Pancreas (tissue), 10 donors: Measurements from ENCODE around the gene ZNF670. TPM values are rescaled to one million over a fixed set of nuclear protein-coding genes. Genes with fewer than 3 reads are reported as not detected.
A peak's percentile ranks its signal among the peaks of the same experiment; 100 is the strongest.
"Not testable (repeated sequence)": the region's sequence is repeated elsewhere in the genome, so short reads cannot be mapped to it uniquely, and the experiment has no call there.

Source experiments
- ATAC-seq, 4 donors: fragments of 200-7000 bp; cut with Tn5 transposase; one replicate each; pipeline versions ENCODE4 v1.8.0 to v1.9.1; 2020; ENCODE audit warnings: mild to moderate bottlenecking in 4 of 4, moderate library complexity in 4 of 4
- DNase-seq, 6 donors: peaks; one replicate each; pipeline ENCODE4 v3.0.0-alpha.2; 2020
- FAIRE-seq: peaks from 2 replicates; lab custom pipeline; 2012; peaks lifted over from hg19 to GRCh38; lab: Jason Lieb, UNC
- H3K27ac ChIP-seq, 4 donors: fragments of 200-600 bp; sonication (generic); 1 replicate in 3 of 4; 2 replicates in 1 of 4; pipeline versions ENCODE4 v1.5.0 to v1.8.0; 2020
- H3K27me3 ChIP-seq, 4 donors: fragments of 200-600 bp; one replicate each; pipeline ENCODE4 v1.8.0; 2021
- H3K36me3 ChIP-seq, 3 donors: fragments of 200-600 bp; sonication (generic) in 1 of 3; one replicate each; pipeline versions ENCODE4 v1.5.0 to v1.8.0; 2020 to 2021
- H3K4me1 ChIP-seq, 3 donors: fragments of 200-600 bp; one replicate each; pipeline ENCODE4 v1.8.0; 2021
- H3K4me3 ChIP-seq, 4 donors: fragments of 200-600 bp; sonication (generic) in 2 of 4; one replicate each; pipeline versions ENCODE4 v1.5.0 to v1.8.0; 2020 to 2021
- H3K9me3 ChIP-seq, 4 donors: fragments of 200-600 bp; one replicate each; pipeline ENCODE4 v1.8.0; 2021
- WGBS, 2 donors: extraction: QIAGEN DNeasy Blood & Tissue Kit; methylation state at CpG; one replicate each; pipeline ENCODE4 v1.1.7; 2013; 5-methylcytosine and 5-hydroxymethylcytosine counted together
- intact Hi-C, 3 donors: fragments of 100-400 bp; cut with DNase I; formaldehyde crosslinking; loops; one replicate each; pipeline versions ENCODE4 v1.11.1 to v1.14.2; 2022
- polyA plus RNA-seq, 2 donors: library from polyadenylated mRNA; stranded (reverse); fragments of 200-250 nt; gene quantifications; one replicate each; pipeline ENCODE4 v1.2.3, GENCODE V29; 2013
- total RNA-seq, 6 donors: library from RNA; stranded (reverse); fragmentation: NEBNext Ultra II Directional in 4 of 6; extraction: Animal tissue kit (Norgen Biotek cat#: 25700) in 4 of 6; gene quantifications; one replicate each; pipeline versions ENCODE4 v1.2.1 to v1.2.4, GENCODE V29; 2021 to 2023
- TF ChIP-seq, protein P1 (sequence below), 4 donors: fragments of 200-600 bp; sonication (generic) in 3 of 4; IDR thresholded peaks; one replicate each; pipeline versions ENCODE4 v1.5.0 to v1.8.0; 2021; ENCODE audit warnings: antibody characterized with exemption in 4 of 4
- donor health status: healthy with polysubstance abuse.
- donor health status: DM: no; HTN: no; CAD: no; lungs with moderate emphysema.
- donor health status: DM: no; HTN: no; CAD: no.
- donor health status: control.
- donor health status: control.
- donor health status: Bipolar disorder and iron deficiency.
- donor health status: DM: yes; HTN: yes; CAD: no.
- donor health status: DM: no; HTN: no; CAD: no.
- donor health status: DM: no; HTN: no; CAD: no.
- donor health status: DM: yes; HTN: yes; CAD: no.

The ZNF670 gene
- total and polyA plus RNA-seq, 8 donors = 0.74 to 2.3 (median 1.2) TPM

DNA sequence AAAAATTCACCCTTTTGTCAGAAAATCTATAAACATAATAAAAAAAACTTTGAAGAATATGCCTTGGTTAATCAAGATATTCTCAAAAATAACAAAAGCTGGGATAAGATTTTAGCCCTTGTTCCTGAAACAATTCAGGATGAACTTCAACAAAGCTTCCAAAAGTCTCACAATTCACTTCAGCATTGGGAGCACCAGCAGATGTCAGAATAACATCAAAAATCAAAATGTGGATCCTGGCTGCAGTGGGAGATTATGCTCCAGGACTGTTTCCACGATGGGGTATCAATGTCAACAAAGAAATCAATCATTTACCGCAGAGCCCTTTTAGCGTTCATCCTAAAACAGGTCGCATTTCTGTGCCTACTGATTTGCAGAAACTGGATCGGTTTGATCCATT is 35.2 kb downstream of the ZNF670 start:
- DNase-seq (no peak), ATAC-seq (no peak), FAIRE-seq (no peak)
- Histone ChIP-seq H3K27ac (no peak overlapping the region), H3K36me3 (peaks cover 0 to 4% (median 2%) of the 10 kb centered on the region in 3 donors), H3K9me3 (no peaks in the 10 kb centered on the region), H3K4me3 (no peak overlapping the region), H3K27me3 (no peaks in the 10 kb centered on the region), H3K4me1 (no peaks in the 10 kb centered on the region)
- TF ChIP-seq, protein P1, sequence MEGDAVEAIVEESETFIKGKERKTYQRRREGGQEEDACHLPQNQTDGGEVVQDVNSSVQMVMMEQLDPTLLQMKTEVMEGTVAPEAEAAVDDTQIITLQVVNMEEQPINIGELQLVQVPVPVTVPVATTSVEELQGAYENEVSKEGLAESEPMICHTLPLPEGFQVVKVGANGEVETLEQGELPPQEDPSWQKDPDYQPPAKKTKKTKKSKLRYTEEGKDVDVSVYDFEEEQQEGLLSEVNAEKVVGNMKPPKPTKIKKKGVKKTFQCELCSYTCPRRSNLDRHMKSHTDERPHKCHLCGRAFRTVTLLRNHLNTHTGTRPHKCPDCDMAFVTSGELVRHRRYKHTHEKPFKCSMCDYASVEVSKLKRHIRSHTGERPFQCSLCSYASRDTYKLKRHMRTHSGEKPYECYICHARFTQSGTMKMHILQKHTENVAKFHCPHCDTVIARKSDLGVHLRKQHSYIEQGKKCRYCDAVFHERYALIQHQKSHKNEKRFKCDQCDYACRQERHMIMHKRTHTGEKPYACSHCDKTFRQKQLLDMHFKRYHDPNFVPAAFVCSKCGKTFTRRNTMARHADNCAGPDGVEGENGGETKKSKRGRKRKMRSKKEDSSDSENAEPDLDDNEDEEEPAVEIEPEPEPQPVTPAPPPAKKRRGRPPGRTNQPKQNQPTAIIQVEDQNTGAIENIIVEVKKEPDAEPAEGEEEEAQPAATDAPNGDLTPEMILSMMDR (IDR thresholded peaks at IDR 0.05) = no peak
- intact Hi-C loops = no loop called here
- 86 to 88% methylated on average over 5 of the region's 5 CpGs for WGBS, 2 donors

DNA sequence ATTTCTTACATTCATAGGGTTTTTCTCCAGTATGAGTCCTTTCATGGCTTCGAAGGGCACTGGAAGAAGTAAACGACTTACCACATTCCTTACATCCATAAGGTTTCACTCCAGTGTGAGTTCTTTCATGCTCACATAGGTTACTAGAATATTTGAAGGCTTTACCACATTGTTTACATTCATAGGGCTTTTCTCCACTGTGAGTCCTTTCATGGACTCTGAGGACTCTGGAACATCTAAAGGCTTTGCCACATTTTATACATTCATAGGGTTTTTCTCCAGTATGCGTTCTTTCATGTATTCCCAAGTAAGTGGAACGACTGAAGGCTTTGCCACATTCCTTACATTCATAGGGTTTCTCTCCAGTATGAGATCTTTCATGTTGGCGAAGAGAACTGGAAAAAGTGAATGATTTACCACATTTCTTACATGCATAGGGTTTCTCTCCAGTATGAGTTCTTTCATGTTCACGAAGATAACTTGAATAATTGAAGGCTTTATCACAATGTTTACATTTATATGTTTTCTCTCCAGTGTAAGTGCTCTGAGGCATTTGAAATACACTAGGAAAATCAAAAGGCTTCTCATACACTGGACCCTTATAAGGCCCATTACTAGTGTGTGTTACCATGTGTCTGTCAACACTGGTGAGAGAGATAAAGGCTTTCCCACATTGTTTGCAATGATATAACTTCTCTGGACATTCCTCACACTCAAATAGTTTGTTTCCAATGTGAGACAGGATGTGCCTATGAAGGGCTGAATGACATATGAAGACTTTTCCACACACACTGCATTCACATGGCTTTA is 40.9 kb downstream of the ZNF670 start:
- Histone ChIP-seq H3K9me3 (peaks cover 0 to 10% (median 3%) of the 10 kb centered on the region in 4 donors), H3K4me1 (no peaks in the 10 kb centered on the region), H3K36me3 (peaks cover 0 to 24% (median 14%) of the 10 kb centered on the region in 3 donors), H3K27ac (no peak overlapping the region), H3K4me3 (no peak overlapping the region), H3K27me3 (no peaks in the 10 kb centered on the region)
- FAIRE-seq = no peak
- TF ChIP-seq, protein P1 (IDR thresholded peaks at IDR 0.05) = no peak
- intact Hi-C loops = no loop called here
- no peak for ATAC-seq
- no peak for DNase-seq
- 96 to 97% methylated on average over 6 of the region's 6 CpGs for WGBS, 2 donors

DNA sequence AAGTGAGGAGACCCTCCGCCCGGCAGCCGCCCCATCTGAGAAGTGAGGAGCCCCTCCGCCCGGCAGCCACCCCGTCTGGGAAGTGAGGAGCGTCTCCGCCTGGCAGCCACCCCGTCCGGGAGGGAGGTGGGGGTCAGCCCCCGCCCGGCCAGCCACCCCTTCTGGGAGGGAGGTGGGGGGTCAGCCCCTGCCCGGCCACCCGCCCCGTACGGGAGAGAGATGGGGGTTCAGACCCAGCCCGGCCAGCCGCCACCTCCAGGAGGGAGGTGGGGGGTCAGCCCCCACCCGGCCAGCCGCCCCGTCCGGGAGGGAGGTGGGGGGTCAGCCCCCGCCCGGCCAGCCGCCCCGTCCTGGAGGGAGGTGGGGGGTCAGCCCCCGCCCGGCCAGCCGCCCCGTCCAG is 46.3 kb downstream of the ZNF670 start:
- H3K27me3 ChIP-seq, H3K36me3 ChIP-seq, H3K27ac ChIP-seq, intact Hi-C loops, ATAC-seq, FAIRE-seq, H3K4me3 ChIP-seq, H3K4me1 ChIP-seq, H3K9me3 ChIP-seq: not testable (repeated sequence)
- peak in 1 of 6 donors; percentile 16 for DNase-seq
- WGBS, 2 donors = 92 to 96% methylated on average over 14 to 24 of the region's 30 CpGs

Other genes with a start within 250 kb of the ZNF670 start
- 10 to 100 TPM; 11.1 to 14.6 (median 11.7) TPM for gene AHCTF1, start 146.9 kb downstream of the ZNF670 start, total RNA-seq
- 1 to 10 TPM; 4.8 to 7.4 TPM for gene AHCTF1, start 146.9 kb downstream of the ZNF670 start, polyA plus RNA-seq
- under 1 TPM in 3 of 6 donors, not detected in 3; 0.06 to 0.62 (median 0.06) TPM for gene ZNF695, start 70.8 kb downstream of the ZNF670 start, total RNA-seq
- not detected for gene ZNF695, start 70.8 kb downstream of the ZNF670 start, polyA plus RNA-seq
- 1 to 10 TPM; 2.4 to 5.1 (median 3.4) TPM for gene ZNF669, start 25.5 kb upstream of the ZNF670 start, total RNA-seq
- 1 to 10 TPM; 1.7 to 3.1 TPM for gene ZNF669, start 25.5 kb upstream of the ZNF670 start, polyA plus RNA-seq
- gene ZNF124, start 93.2 kb upstream of the ZNF670 start, total RNA-seq = 10 to 100 TPM in 5 of 6 donors, 1 to 10 TPM in 1; 9.4 to 33.3 (median 18.3) TPM
- 1 to 10 TPM; 1.1 to 2.7 TPM for gene ZNF124, start 93.2 kb upstream of the ZNF670 start, polyA plus RNA-seq
- not detected for gene VN1R5, start 177.3 kb upstream of the ZNF670 start, total RNA-seq
- gene VN1R5, start 177.3 kb upstream of the ZNF670 start, polyA plus RNA-seq = not detected